ENCODE data around the gene CLNK. TPM values are rescaled to one million over a fixed set of nuclear protein-coding genes. Genes with fewer than 3 reads are reported as not detected.

CLNK gene
- total RNA-seq, 1 donor: 0.52 TPM

DNA sequence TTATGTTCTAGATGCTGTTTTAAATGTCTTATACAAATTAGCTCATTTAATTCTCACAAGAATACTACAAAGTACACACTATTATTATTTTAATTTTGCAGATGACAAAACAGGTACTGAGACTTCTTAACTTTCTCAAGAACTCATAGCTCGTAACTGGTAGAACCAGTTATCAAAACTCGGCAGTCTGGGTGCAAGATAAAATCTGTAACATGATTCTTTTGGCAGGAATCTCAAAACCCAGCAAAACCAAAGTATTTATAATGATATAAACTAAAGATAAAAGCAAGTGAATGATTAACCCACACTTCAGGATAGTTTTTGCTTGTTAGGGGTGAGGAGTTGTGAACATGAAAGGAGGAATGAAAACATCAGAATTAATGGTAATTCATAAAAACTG, 27.6 kb downstream of the CLNK start:
- Histone ChIP-seq H3K4me1 (ENCODE audit: insufficient read depth, low read length) (no peaks in the 10 kb centered on the region), H3K27me3 (ENCODE audit: insufficient read depth, low read length) (no peaks in the 10 kb centered on the region), H3K4me3 (ENCODE audit: low read length) (no peak overlapping the region), H3K9me3 (ENCODE audit: low read depth, low read length) (no peaks in the 10 kb centered on the region)

DNA sequence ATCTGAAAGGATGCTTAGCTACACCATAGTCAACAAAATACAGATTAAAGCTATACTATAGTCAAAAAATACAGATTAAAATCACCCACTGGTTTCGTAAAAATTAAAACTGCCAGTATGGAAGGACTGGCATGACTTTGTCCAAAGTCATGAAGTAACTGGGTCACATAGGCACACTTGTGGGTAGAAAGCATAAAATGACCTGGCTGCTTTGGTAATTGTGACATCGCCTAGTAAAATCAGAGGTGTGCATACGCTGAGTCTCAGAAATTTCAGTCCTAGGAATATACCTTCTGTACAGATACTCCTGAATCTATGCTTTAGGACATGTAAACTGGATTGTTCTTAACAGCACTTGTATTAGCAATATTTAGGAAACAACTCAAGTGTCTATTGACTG, 28.1 kb downstream of the CLNK start:
- Histone ChIP-seq H3K27me3 (ENCODE audit: insufficient read depth, low read length) (no peaks in the 10 kb centered on the region), H3K9me3 (ENCODE audit: low read depth, low read length) (no peaks in the 10 kb centered on the region), H3K4me1 (ENCODE audit: insufficient read depth, low read length) (no peaks in the 10 kb centered on the region), H3K4me3 (ENCODE audit: low read length) (no peak overlapping the region)

DNA sequence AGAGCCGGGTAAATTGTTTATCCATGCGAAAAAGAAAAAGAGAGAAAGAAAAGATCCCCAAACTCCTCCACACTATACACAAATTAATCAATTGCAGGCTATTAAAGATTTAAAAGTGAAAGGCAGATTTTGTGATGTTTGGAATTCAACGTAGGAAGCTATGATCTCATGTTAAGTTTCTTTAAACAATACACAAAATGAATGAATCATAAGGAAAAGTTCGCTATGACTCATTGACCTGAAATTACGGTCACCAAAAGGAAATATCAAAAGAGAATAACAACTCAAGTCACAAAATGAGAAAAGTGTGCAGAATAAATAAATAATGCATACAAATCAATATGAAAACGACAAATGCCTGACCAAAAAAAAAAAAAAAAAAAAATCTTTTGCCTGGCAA, 28.6 kb downstream of the CLNK start:
- Histone ChIP-seq H3K9me3 (ENCODE audit: low read depth, low read length) (no peaks in the 10 kb centered on the region), H3K4me1 (ENCODE audit: insufficient read depth, low read length) (no peaks in the 10 kb centered on the region), H3K4me3 (ENCODE audit: low read length) (no peak overlapping the region), H3K27me3 (ENCODE audit: insufficient read depth, low read length) (no peaks in the 10 kb centered on the region)

DNA sequence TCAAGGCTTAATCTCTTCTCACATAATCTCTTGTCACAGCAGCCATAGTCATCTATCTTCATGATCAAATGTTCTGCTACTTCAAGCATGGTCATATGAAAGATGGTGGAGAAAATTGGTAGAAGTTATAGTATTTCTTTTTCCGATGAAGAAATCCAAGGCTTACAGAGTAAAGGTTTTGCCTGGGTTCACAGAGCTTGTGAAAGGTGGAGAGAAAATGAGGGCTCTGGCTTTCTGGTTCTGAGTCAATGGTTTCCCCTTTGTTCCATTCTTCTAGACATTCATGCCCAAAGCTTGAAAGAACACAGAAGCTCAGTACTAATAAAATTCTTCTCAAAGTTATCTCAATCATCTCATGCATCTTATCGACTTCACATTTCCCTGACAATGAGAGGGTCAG, 36.1 kb downstream of the CLNK start:
- Histone ChIP-seq H3K27me3 (ENCODE audit: insufficient read depth, low read length) (no peaks in the 10 kb centered on the region), H3K4me3 (ENCODE audit: low read length) (no peak overlapping the region), H3K9me3 (ENCODE audit: low read depth, low read length) (no peaks in the 10 kb centered on the region), H3K4me1 (ENCODE audit: insufficient read depth, low read length) (no peaks in the 10 kb centered on the region)

DNA sequence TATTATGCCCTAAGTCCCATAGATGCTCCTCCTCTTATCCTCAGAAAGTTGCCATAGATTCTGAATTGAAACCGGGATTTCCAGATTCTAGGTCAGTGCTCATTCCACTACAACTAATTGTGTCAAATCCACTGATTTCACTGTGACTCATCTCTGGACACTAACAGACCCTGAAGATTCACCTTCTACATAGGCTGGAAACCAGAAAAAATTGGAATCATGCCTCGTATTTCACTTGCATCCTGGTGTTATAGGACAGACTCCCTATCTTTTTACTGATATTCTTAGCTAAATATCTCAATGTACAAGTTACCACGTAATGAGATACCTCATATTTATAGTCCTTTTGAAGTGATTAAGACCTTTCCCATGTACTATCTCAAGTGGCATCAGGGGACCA, 36.7 kb downstream of the CLNK start:
- H3K4me3 ChIP-seq (ENCODE audit: low read length): no peak overlapping the region
- no peaks in the 10 kb centered on the region for H3K9me3 ChIP-seq (ENCODE audit: low read depth, low read length)
- H3K27me3 ChIP-seq (ENCODE audit: insufficient read depth, low read length): no peaks in the 10 kb centered on the region
- no peaks in the 10 kb centered on the region for H3K4me1 ChIP-seq (ENCODE audit: insufficient read depth, low read length)

DNA sequence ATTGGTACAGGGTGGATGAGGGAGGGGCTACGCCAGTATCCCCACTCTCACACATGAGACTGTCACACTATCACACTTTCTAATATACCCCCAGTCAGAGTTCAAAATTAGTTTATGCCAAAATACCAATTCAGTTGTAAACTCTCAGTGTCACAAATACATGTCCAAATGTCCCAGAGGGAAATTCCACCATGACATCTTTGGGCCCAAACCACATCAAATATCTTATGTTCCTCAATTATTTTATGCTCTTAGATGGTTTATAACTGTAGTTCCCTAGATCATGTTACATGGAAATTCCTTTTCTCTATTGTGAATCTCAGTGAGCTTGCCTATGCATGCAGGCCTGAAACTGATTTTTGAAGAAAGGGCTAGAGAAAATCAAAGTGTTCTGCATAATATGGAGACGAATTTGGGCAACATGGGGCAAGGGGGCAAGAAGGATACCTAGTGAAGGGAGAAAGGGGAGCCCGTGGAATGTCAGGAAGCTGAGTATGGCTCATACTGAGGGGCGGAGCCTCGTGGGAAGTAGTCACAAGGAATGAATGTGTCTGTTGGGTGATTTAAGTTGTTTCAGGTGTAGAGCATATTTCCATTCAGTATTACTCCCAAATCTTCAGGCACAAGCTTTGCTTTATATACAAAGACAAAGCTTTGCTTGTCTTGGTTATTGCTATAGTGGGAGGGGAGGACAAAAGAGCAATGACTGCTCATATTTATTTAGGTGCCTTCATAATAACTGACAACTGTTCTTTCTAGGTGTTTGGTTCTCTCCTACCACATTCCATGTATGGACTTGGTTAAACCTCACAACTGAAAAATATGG, 40.8 kb downstream of the CLNK start:
- peaks cover 24% of the 10 kb centered on the region for H3K4me1 ChIP-seq (ENCODE audit: insufficient read depth, low read length)
- no peaks in the 10 kb centered on the region for H3K27me3 ChIP-seq (ENCODE audit: insufficient read depth, low read length)
- H3K9me3 ChIP-seq (ENCODE audit: low read depth, low read length): no peaks in the 10 kb centered on the region
- H3K4me3 ChIP-seq (ENCODE audit: low read length): no peak overlapping the region

DNA sequence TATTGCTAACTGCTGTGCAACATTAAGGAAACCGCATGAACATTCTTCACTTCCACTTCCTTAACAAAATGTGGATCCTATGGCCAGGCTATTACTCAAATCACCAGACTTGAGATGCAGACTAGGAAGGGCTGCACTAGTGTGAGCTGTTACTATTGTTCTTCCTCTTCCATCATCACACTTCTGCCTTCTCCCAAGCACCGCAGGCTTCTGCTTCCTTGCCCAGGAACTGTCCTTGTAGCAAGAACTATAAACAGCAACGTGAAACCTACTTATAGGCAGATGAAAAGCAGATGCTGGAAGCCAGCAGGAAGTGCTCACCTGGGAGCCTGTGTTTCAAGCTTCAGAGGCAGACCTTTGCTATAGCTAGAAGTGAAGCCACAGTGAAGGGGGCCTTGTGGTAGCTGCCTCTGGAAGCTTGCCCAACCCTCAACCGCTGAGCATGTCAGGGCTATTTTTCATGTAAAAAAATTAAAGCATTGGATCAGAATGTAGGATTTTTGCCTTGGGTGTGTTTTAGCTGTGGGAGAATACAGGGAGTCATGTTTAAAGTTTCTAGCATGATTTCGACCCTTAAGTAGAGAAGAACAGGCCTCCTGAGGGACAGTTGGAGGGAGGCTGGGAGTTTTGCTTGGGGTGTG, 43.9 kb downstream of the CLNK start:
- peaks cover 24% of the 10 kb centered on the region for H3K4me1 ChIP-seq (ENCODE audit: insufficient read depth, low read length)
- H3K4me3 ChIP-seq (ENCODE audit: low read length): no peak overlapping the region
- no peaks in the 10 kb centered on the region for H3K9me3 ChIP-seq (ENCODE audit: low read depth, low read length)

DNA sequence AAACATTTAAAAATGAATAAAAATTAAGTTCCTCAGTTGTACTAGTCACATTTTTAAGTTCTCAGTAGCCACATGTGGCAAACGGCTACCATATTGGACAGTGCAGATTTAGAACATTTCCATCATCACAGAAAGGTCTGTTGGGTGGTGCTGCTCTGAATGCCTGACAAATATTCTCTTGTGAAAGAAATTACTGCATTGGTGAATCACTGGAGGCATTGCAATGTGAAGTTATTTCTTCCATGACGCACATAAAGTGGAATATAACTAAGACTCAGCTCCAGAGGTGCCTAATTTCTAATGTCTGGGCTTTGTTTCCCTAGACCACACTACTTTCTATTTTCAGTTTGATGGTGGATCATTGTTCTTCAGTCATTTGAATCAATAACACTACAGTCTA, 44.9 kb downstream of the CLNK start:
- H3K4me3 ChIP-seq (ENCODE audit: low read length): no peak overlapping the region
- H3K4me1 ChIP-seq (ENCODE audit: insufficient read depth, low read length): peaks cover 29% of the 10 kb centered on the region
- H3K9me3 ChIP-seq (ENCODE audit: low read depth, low read length): no peaks in the 10 kb centered on the region
- H3K27me3 ChIP-seq (ENCODE audit: insufficient read depth, low read length): no peaks in the 10 kb centered on the region

More for the DNA sequence above, 43.9 kb downstream of the CLNK start:
- no peaks in the 10 kb centered on the region for H3K27me3 ChIP-seq (ENCODE audit: insufficient read depth, low read length)

DNA sequence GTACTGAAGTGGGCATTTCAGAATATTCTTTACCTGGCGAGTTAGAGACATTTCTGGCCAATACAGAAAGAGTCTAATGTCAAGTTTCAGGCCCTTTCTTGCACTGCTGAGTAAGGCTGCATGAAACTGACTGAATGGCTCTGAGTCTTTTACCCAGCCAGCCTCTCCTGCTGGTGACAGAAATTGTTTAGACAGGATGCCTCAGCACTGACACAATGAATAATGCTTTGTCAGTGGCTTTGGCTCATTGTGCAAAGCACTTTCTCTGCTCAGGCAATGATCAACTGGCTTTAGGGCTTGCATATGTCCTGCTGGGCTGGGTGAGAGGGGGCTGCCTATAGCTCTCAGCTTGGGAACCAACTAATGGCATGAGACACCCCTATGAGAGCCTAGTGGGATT, 45.5 kb downstream of the CLNK start:
- Histone ChIP-seq H3K9me3 (ENCODE audit: low read depth, low read length) (no peaks in the 10 kb centered on the region), H3K4me3 (ENCODE audit: low read length) (no peak overlapping the region), H3K4me1 (ENCODE audit: insufficient read depth, low read length) (peaks cover 29% of the 10 kb centered on the region), H3K27me3 (ENCODE audit: insufficient read depth, low read length) (no peaks in the 10 kb centered on the region)

DNA sequence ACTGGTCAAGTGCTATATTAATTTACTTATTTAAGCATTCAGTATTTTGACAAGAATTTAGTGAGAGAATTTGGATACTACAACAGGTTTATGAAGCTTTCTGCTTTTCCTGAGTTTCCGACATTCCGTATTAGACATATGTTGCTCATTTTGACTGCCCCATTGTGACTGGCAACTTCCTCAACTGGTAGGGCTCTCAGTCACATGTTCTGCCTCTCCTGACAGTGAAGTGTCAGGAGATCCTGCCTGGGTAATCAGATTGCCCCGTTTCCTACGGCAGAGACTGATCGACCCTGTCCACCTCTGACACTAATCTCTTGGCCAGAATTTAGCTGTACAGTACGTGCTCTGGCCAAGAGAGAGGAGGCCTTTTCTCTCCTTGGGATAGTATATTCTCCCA, 49.5 kb downstream of the CLNK start:
- no peaks in the 10 kb centered on the region for H3K27me3 ChIP-seq (ENCODE audit: insufficient read depth, low read length)
- no peaks in the 10 kb centered on the region for H3K9me3 ChIP-seq (ENCODE audit: low read depth, low read length)
- peaks cover 16% of the 10 kb centered on the region for H3K4me1 ChIP-seq (ENCODE audit: insufficient read depth, low read length)
- no peak overlapping the region for H3K4me3 ChIP-seq (ENCODE audit: low read length)

DNA sequence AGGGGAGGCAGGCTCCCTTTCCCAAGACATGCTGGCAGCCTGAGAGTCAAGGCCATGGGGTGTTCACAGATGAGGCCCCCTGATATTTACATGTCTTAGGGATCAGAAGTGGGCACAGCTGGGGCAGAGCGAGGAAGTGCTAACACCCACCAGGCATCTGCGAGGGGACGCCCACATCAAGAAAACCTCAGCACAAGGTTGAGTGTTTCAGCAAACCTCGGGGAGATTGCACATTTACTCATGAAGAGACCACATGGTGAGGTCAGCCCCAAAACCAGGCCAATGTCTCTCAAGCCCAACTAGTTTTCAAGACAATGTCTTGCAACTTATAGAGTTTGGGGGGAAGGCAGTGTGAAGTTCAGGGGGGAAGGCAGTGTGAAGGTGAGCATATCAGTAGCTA, 55.2 kb downstream of the CLNK start:
- Histone ChIP-seq H3K9me3 (ENCODE audit: low read depth, low read length) (no peaks in the 10 kb centered on the region), H3K4me1 (ENCODE audit: insufficient read depth, low read length) (no peaks in the 10 kb centered on the region), H3K27me3 (ENCODE audit: insufficient read depth, low read length) (no peaks in the 10 kb centered on the region), H3K4me3 (ENCODE audit: low read length) (no peak overlapping the region)

DNA sequence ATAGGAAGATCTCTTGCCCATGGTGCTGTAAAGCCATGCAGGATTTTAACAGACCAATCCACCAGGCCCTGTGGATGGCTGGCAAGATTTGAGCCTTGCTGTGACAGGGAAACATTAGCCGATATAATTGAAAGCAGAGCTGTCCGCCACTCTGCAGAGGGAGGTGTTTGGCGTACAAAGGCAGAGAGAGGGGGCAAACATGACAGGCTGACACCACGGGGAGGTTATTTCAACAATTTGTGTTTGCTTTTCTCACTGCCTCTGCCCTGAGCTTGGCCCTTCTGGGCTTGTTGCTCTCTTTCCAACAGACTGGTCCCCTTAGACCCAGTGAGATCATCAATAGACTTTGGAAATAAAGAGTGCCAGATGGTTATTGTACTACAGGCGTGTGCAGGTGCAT, 59.4 kb downstream of the CLNK start:
- no peak overlapping the region for H3K4me3 ChIP-seq (ENCODE audit: low read length)
- no peaks in the 10 kb centered on the region for H3K4me1 ChIP-seq (ENCODE audit: insufficient read depth, low read length)
- H3K27me3 ChIP-seq (ENCODE audit: insufficient read depth, low read length): no peaks in the 10 kb centered on the region
- H3K9me3 ChIP-seq (ENCODE audit: low read depth, low read length): no peaks in the 10 kb centered on the region

DNA sequence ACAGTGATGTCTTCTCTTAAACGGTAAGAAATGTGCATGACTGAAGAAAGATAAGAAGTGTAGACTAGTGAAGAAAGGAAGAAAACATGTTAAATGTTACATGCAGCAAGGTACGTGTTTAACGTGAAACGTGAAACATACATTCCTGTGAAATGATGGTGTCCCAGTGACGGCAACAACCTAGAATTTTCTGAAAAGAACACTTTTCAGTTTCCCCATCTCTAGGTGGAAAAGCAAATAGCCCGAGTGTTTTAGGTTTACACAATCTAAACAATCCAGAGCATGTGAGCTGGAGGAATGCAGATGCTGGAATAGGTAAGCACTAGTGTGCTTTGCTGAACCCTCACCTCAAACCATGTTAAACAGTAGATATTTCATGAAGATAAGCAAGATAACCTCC, 60.7 kb downstream of the CLNK start:
- H3K27me3 ChIP-seq (ENCODE audit: insufficient read depth, low read length): no peaks in the 10 kb centered on the region
- H3K9me3 ChIP-seq (ENCODE audit: low read depth, low read length): no peaks in the 10 kb centered on the region
- no peak overlapping the region for H3K4me3 ChIP-seq (ENCODE audit: low read length)
- H3K4me1 ChIP-seq (ENCODE audit: insufficient read depth, low read length): no peaks in the 10 kb centered on the region

DNA sequence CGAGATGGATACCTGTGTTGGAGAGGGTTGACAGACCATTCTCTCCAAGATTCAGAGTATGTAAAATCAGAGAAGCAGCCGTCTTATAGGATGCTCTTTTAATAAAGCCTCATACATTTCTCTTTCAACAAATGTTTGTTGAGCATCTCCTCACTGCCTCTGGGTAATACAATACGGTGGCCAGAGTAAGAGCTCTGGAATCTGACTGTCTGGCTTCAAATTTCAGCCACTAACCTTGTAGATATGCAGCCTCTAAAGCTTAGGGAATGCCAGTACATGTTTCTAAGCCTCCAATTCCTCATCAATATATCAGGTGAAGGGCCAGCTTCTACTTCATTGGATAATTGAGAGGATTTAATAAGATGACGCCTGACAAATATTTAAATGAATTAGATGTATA, 61.3 kb downstream of the CLNK start:
- H3K4me1 ChIP-seq (ENCODE audit: insufficient read depth, low read length): no peaks in the 10 kb centered on the region
- H3K9me3 ChIP-seq (ENCODE audit: low read depth, low read length): no peaks in the 10 kb centered on the region
- no peaks in the 10 kb centered on the region for H3K27me3 ChIP-seq (ENCODE audit: insufficient read depth, low read length)
- no peak overlapping the region for H3K4me3 ChIP-seq (ENCODE audit: low read length)

DNA sequence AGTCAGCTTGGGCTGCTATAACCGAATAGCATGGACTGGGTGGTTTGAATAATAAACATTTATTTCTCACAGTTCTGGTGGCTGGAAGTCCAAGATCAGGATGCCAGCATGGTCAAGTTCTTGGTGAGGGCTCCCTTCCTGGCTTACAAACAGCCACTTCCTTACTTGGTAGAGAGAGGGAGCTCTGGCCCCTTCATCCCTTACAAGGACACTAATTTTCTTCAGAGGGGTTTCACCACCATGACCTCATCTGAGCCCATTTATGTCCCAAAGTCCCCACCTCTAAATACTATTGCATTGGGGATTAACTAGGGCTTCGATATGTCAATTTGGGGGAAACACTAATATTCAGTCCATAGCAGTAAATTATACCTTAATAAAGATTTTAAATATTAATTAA, 61.8 kb downstream of the CLNK start:
- Histone ChIP-seq H3K4me3 (ENCODE audit: low read length) (no peak overlapping the region), H3K4me1 (ENCODE audit: insufficient read depth, low read length) (no peaks in the 10 kb centered on the region), H3K9me3 (ENCODE audit: low read depth, low read length) (no peaks in the 10 kb centered on the region), H3K27me3 (ENCODE audit: insufficient read depth, low read length) (no peaks in the 10 kb centered on the region)

DNA sequence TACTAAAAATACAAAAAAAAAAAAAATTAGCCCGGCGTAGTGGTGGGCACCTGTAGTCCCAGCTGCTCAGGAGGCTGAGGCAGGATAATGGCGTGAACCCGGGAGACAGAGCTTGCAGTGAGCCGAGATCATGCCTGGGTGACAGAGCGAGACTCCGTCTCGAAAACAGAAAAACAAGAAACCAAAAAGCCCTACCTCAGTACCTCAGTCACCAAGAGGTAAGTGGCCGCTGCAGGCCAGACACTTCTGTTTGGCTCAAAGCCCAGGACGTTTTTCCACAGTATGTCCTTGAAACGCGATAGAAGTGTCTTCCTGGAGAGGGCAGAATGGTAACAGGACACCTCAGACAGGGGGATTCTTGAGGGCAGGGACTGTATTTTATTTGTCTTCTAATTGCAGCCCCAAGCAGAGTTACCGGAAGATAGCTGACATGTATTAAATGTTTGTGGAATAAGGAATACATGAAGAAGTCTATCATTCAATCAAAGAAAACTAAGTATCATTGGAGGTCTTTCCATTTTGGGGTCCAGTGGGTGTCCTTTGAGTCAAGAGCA, 63.6 kb downstream of the CLNK start:
- Histone ChIP-seq H3K27me3 (ENCODE audit: insufficient read depth, low read length) (no peaks in the 10 kb centered on the region), H3K4me1 (ENCODE audit: insufficient read depth, low read length) (no peaks in the 10 kb centered on the region), H3K4me3 (ENCODE audit: low read length) (no peak overlapping the region), H3K9me3 (ENCODE audit: low read depth, low read length) (no peaks in the 10 kb centered on the region)
